Measurements from ENCODE around the gene FITM1. TPM values are rescaled to one million over a fixed set of nuclear protein-coding genes. Genes with fewer than 3 reads are reported as not detected.

Gene FITM1
- polyA plus RNA-seq, 3 donors from 2014 or later: 0.28 to 0.90 (median 0.85) TPM

DNA sequence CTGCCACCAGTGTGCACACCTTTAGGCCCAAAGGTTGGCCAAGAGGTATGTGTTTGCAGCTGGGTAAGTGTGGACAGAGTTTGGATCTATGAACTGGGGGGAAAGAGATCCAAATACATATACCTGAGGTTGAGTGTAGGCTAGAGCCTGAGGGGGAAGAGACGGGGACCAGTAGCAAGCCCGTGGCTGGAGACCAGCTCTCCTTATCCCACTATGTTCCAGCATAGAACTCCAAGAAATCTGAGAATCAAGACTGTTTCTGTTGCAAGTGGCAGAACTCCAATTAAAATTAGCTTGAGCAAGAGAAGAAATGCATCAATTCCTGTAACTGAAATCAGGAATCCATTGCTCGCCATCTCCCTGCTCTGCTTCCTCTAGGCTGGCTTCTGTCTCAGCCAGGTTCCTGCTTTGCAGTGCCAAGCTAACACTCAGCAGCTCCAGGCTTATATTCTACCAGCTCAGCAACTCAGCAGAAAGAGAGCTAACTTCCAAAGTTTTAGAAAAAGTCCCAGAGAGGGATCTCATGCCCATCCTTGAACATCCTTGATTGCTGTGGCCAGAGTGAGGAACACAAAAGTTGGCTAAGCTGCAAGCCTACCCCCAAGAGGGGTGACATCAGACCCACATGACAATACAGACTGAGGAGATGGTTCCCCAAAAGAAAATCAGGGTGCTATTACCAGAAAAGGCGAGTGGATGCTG is 37.8 kb upstream of the FITM1 start:
- Mint-ChIP-seq H3K27ac (peak overlapping the region; percentile 62 to 89 (median 87)), H3K4me1 (peaks cover 15 to 24% of the 10 kb centered on the region in 2 donors), H3K9me3 (no peaks in the 10 kb centered on the region), H3K27me3 (ENCODE audit: low read depth in 3 of 3) (peaks cover 2 to 7% (median 3%) of the 10 kb centered on the region in 3 donors), H3K36me3 (no peaks in the 10 kb centered on the region), H3K4me3 (peak overlapping the region; percentile 95 to 98 (median 97))
- DNase-seq: no peak

DNA sequence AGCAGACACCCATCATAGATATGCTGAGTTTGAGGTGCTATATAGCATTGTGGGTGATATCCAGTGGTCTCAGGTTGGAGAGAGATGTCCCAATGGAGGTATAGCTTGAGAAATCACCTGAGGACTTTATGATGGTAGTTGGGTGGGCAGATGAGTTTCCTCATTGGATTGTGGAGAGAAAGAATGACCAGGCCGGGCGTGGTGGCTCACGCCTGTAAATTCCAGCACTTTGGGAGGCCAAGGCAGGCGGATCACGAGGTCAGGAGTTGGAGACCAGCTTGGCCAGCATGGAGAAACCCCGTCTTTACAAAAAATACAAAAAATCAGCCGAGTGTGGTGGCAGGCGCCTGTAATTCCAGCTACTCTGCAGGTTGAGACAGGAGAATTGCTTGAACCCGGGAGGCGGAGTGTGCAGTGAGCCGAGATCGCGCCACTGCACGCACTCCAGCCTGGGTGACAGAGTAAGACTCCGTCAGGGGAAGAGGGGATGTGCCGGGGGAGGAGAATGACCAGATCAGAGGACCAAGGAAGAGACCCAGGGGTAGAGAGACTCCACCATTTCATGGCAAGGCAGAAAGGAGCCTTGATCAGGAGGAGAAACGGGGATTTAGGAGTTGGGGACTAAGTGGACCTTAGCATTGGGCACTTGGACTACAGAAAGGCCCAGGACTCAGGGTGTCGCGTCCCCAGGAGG is 37.1 kb upstream of the FITM1 start:
- H3K4me1 Mint-ChIP-seq: peaks cover 15 to 24% of the 10 kb centered on the region in 2 donors
- peaks cover 2 to 7% (median 3%) of the 10 kb centered on the region in 3 donors for H3K27me3 Mint-ChIP-seq (ENCODE audit: low read depth in 3 of 3)
- no peaks in the 10 kb centered on the region for H3K36me3 Mint-ChIP-seq
- no peaks in the 10 kb centered on the region for H3K9me3 Mint-ChIP-seq
- DNase-seq: no peak
- H3K27ac Mint-ChIP-seq: peak overlapping the region; percentile 62 to 95 (median 87)
- H3K4me3 Mint-ChIP-seq: peak overlapping the region; percentile 95 to 98 (median 97)

DNA sequence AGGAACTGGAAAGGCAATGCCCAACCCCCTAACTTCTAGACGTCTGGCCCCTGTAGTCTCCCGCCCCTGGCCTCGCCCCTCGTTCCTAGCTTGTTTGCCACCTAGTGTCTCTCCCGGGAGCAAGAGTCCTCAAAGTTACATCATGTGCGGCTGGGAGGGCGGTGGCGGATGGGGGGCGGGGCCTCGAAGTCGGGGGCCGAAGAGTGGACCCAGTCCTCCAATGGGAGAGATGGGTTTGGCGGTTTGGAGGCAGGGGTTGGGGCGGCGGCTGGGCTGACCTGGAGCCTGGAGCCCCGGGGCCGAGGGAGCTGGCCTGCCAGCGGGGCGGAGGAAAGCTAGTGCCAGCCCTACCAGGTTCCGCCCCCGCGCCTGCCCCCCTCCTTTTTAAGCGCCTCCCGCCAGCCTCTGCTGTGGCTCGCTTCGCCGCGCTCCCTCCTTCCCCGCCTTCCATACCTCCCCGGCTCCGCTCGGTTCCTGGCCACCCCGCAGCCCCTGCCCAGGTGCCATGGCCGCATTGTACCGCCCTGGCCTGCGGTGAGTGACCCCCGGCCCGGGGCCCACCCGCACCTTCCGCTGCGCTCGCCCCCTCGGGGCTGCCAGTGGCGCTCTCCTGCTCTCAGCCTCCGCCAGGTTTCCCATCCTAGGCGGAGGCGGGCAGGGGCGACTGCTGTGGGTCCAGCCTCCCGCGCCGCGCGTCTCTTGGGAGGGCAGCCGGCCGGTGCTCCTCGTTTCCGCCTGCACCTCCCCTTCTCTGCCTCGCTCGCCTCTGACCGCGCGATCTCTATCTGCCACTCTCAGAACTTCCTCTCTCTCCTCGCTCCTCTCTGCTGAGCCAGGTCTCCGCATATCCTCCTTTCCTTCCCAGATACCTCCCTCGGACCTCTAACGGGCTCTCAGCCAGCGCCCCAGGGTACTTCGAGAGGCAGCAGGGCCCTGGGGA is 36.3 kb upstream of the FITM1 start, which contains the start of gene PCK2:
PCK2 (plus strand) TSS at position 411 of the 940 bp plus-strand sequence; CDS start at position 506, 95 bp downstream.
- H3K27me3 Mint-ChIP-seq (ENCODE audit: low read depth in 3 of 3): peaks cover 2 to 7% (median 3%) of the 10 kb centered on the region in 3 donors
- peak within 1 kb of the TSS; percentile 95 to 98 (median 97) for H3K4me3 Mint-ChIP-seq
- H3K9me3 Mint-ChIP-seq: no peaks in the 10 kb centered on the region
- H3K36me3 Mint-ChIP-seq: no peaks in the 10 kb centered on the region
- peak within 1 kb of the TSS; percentile 85 to 98 (median 94) for H3K27ac Mint-ChIP-seq
- peaks cover 15 to 24% of the 10 kb centered on the region in 2 donors for H3K4me1 Mint-ChIP-seq
- peak; percentile 61 to 67 (median 67) for DNase-seq

DNA sequence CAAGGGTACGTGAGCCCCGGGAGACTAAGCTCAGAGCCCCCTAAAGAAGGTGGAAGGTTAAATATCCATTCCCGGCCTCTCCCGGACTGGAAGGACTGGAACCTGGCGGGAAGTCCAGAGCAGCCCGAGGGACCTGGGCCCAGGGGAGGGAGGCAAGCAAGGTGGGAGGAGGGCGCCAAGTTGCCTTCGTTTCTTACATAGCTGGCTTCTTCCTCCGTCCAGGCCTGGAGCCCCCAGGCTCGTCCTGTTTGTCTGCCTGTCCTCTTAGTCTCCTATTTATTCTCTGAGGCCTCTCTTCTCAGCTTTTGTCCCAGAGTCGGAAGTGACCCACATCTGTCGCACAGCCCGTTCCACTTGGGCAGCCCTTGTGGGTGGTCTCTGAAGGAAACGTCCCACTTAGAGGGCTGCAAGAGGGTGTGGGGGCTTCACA is 35.6 kb upstream of the FITM1 start:
- H3K27ac Mint-ChIP-seq: peak overlapping the region; percentile 85 to 98 (median 94)
- DNase-seq: no peak
- H3K27me3 Mint-ChIP-seq (ENCODE audit: low read depth in 3 of 3): peaks cover 1 to 7% (median 2%) of the 10 kb centered on the region in 3 donors
- peaks cover 15 to 24% of the 10 kb centered on the region in 2 donors for H3K4me1 Mint-ChIP-seq
- no peaks in the 10 kb centered on the region for H3K9me3 Mint-ChIP-seq
- peak overlapping the region; percentile 95 to 98 (median 97) for H3K4me3 Mint-ChIP-seq
- H3K36me3 Mint-ChIP-seq: peaks cover 0 to 6% (median 0%) of the 10 kb centered on the region in 3 donors

DNA sequence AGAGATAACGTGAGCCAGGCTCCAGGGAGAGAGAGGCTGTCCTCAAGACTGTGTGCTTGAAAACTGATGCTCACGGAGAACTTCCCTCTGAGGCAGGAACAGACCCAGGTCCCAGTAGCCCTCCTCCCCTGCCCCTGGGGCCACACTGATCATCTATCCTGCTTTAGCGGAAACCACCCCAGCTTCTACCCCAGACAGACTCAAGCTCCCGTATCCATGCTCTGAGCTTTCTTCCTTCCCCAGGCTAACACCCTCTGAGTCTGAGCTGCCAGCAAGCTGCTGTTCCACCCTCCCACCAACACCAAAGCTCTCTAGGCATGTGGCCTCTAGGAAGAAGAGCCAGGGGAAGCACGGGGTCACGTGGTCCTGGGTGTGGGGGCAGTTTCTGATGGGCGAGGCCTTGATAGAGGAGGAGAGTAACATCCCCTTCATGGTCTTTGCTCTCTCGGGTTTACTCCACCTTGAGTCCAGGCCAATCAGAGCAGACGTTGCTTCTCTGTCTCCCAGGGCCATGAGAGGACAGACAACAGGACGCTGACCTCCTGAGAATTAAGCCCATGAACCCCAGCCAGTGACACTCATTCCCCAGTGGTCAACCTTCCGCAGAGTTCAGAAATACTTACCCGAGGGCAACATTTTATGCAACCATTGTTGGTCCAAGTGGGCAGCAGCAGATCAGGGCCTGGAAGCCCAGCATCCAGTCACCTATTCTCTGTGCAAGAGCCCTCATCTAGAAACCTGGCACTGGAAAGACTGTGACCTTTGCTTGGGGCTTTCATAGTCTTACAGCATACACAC is 35.0 kb upstream of the FITM1 start:
- peaks cover 0 to 9% (median 4%) of the 10 kb centered on the region in 3 donors for H3K36me3 Mint-ChIP-seq
- H3K4me1 Mint-ChIP-seq: peaks cover 15 to 24% of the 10 kb centered on the region in 2 donors
- H3K27ac Mint-ChIP-seq: peak overlapping the region; percentile 85 to 98 (median 94)
- DNase-seq: peak; percentile 16 to 23 (median 16)
- peak overlapping the region; percentile 95 to 98 (median 97) for H3K4me3 Mint-ChIP-seq
- H3K9me3 Mint-ChIP-seq: no peaks in the 10 kb centered on the region
- peaks cover 1 to 8% (median 2%) of the 10 kb centered on the region in 3 donors for H3K27me3 Mint-ChIP-seq (ENCODE audit: low read depth in 3 of 3)

DNA sequence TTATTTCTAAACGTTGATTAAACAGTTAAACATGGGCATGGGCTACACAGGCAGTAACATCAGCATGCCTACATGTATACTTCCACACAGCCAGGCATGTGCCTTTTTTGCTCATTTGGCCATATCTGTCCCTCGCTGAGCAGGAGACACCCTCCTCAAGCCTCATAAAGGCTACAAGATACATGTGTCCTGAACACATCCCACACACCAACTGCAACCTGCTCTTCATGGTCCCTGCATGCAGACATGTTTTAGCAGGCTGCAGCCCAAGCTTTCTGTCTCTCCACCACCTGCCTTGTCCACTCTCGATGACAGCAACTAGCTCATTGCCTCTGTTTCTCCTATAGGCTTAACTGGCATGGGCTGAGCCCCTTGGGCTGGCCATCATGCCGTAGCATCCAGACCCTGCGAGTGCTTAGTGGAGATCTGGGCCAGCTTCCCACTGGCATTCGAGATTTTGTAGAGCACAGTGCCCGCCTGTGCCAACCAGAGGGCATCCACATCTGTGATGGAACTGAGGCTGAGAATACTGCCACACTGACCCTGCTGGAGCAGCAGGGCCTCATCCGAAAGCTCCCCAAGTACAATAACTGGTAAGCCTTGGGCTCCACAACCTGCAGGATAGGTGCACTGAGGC is 33.8 kb upstream of the FITM1 start:
- Mint-ChIP-seq H3K4me1 (peaks cover 15 to 22% of the 10 kb centered on the region in 2 donors), H3K9me3 (no peaks in the 10 kb centered on the region), H3K4me3 (peak overlapping the region; percentile 30 to 63 (median 48)), H3K36me3 (peaks cover 0 to 15% (median 8%) of the 10 kb centered on the region in 3 donors), H3K27me3 (ENCODE audit: low read depth in 3 of 3) (peaks cover 1 to 9% (median 2%) of the 10 kb centered on the region in 3 donors), H3K27ac (peak overlapping the region; percentile 17 to 70 (median 55))
- DNase-seq: no peak

DNA sequence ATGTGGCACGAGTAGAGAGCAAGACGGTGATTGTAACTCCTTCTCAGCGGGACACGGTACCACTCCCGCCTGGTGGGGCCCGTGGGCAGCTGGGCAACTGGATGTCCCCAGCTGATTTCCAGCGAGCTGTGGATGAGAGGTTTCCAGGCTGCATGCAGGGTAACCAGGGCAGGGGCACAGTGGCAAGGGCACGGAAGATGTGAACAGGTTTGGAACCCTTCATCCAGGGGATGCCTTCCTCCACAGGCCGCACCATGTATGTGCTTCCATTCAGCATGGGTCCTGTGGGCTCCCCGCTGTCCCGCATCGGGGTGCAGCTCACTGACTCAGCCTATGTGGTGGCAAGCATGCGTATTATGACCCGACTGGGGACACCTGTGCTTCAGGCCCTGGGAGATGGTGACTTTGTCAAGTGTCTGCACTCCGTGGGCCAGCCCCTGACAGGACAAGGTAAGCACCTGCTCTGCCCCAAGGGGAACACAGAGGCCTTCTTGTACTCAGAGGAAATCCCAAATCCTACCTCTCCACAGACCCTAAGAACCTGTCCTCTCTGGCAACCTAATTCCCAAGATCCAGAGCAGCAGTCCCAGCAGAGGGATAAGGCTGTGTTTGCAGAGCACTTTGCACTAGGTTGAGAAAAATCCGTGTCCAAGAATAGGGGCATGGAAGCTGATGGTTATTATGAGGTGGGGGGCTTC is 32.1 kb upstream of the FITM1 start:
- Mint-ChIP-seq H3K4me1 (peaks cover 15 to 17% of the 10 kb centered on the region in 2 donors), H3K27ac (no peak overlapping the region), H3K36me3 (peaks cover 0 to 26% (median 8%) of the 10 kb centered on the region in 3 donors), H3K27me3 (ENCODE audit: low read depth in 3 of 3) (peaks cover 0 to 9% (median 1%) of the 10 kb centered on the region in 3 donors), H3K9me3 (no peaks in the 10 kb centered on the region), H3K4me3 (no peak overlapping the region)
- DNase-seq: no peak

DNA sequence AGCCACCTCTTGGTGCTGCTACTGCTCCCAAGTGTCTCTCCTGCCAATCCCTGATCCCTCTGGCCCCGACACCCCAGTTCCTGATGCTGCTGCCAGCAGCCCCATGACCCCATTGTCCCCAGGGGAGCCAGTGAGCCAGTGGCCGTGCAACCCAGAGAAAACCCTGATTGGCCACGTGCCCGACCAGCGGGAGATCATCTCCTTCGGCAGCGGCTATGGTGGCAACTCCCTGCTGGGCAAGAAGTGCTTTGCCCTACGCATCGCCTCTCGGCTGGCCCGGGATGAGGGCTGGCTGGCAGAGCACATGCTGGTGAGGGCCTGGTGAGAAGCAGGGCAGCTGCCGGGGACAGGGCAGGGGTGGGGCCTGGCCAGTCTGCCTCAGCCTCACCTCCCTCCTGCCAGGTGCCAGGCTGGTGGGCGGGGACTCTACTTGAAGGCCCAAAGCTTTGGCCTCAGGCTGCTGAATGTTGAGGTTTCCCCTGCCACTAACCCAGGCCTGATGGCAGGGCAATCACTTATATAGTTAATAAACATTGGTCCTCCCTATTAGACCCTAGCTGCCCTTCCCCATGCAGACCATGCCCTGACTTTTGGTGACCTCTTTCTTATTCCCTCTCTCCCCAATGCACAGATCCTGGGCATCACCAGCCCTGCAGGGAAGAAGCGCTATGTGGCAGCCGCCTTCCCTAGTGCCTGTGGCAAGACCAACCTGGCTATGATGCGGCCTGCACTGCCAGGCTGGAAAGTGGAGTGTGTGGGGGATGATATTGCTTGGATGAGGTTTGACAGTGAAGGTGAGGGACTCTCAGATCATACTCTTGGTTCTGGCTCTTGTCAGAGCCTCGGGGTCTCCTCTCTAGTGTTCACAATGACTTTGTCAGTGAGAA is 31.3 kb upstream of the FITM1 start:
- peaks cover 14 to 15% of the 10 kb centered on the region in 2 donors for H3K4me1 Mint-ChIP-seq
- H3K9me3 Mint-ChIP-seq: no peaks in the 10 kb centered on the region
- no peak for DNase-seq
- peaks cover 3 to 26% (median 12%) of the 10 kb centered on the region in 3 donors for H3K36me3 Mint-ChIP-seq
- H3K4me3 Mint-ChIP-seq: no peak overlapping the region
- H3K27me3 Mint-ChIP-seq (ENCODE audit: low read depth in 3 of 3): peaks cover 0 to 9% (median 1%) of the 10 kb centered on the region in 3 donors
- no peak overlapping the region for H3K27ac Mint-ChIP-seq

DNA sequence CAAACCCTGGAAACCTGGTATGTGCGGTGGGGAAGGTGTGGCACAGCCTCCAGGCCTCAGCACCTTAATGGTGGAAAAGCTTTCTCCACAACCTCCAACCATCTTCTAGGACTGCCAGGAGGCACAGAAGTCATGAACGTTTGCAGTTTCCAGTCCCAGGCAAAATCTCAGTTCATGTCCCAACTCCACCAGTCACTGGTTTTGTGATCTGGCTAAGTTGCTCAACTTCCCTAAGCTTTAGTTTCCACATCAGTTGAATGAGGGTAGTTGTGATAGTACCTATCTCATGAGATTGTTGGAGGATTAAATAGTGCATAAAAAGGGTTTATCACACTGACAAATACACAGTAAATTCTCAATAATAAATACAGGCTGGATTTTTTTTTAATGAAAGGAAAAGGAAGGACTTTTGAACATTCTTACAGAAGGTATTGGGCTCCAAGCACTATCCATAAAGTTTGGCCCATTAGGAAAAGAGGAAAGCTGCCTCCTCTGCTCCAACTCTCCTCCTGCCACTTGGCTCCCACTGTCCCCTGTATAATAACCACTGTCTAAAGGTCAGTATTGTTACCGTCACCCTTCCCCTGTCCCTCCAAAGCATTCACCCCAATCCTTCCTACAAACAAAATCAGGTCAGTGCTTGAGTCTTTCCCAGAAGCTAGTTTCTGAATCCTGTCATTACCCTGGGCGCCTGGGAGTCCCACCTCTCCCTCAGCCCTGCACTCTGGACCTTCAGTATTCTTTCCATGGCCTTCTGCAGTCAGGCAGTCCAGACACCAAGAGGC is 30.1 kb upstream of the FITM1 start:
- Mint-ChIP-seq H3K27me3 (ENCODE audit: low read depth in 3 of 3) (peaks cover 0 to 2% (median 0%) of the 10 kb centered on the region in 3 donors), H3K27ac (no peak overlapping the region), H3K9me3 (no peaks in the 10 kb centered on the region), H3K4me3 (no peak overlapping the region), H3K4me1 (peaks cover 6 to 8% of the 10 kb centered on the region in 2 donors), H3K36me3 (peaks cover 7 to 35% (median 19%) of the 10 kb centered on the region in 3 donors)
- no peak for DNase-seq

DNA sequence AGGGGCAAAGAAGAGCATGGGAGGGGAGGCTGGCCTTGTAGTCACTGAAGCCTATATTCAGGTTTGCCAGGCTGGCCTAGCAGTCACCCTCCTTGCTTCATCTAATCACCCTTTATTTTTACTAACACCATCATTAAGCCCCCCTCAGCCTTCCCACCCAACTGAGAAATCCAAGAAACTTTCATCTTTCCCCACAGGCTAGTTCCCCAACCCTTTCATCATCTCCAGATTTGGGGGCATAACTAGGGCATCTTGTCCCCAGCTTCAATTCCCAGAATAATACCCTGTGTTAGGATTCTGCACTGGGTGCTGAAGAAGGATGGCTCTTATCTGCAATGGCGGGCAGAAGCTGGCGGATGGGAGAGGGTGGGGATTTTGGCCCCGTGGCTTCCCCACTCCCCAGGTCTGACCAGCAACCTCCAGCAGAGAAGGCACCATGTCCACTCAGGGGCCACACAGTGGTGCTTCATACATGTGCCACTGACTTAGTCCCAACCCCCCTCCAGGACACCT is 29.4 kb upstream of the FITM1 start:
- Mint-ChIP-seq H3K4me3 (no peak overlapping the region), H3K27ac (no peak overlapping the region), H3K27me3 (ENCODE audit: low read depth in 3 of 3) (peaks cover 0 to 2% (median 0%) of the 10 kb centered on the region in 3 donors), H3K36me3 (peaks cover 7 to 35% (median 19%) of the 10 kb centered on the region in 3 donors), H3K4me1 (peaks cover 0 to 3% of the 10 kb centered on the region in 2 donors), H3K9me3 (no peaks in the 10 kb centered on the region)
- no peak for DNase-seq

All from immature natural killer cell (primary cell).